ENCODE measurements around the gene TEX13A.

The TEX13A gene

GRCh38 chrX:105219454-105220401, 766 bp downstream of the TEX13A start:
- no peaks in the 10 kb centered on the region for H3K27me3 Mint-ChIP-seq
- CTCF ChIA-PET, result no interaction called here
- no peaks in the 10 kb centered on the region for H3K36me3 Mint-ChIP-seq
- H3K27ac Mint-ChIP-seq, result no peak overlapping the region
- no peaks in the 10 kb centered on the region for H3K4me1 Mint-ChIP-seq
- peaks cover 5% of the 10 kb centered on the region for H3K9me3 Mint-ChIP-seq
- no peak overlapping the region for H3K4me3 Mint-ChIP-seq
- DNase-seq, result no peak

- CTCF ChIA-PET, result no interaction called here
- Mint-ChIP-seq H3K27me3 (no peaks in the 10 kb centered on the region), H3K4me3 (no peak overlapping the region), H3K36me3 (no peaks in the 10 kb centered on the region), H3K27ac (no peak overlapping the region), H3K4me1 (no peaks in the 10 kb centered on the region), H3K9me3 (no peaks in the 10 kb centered on the region)
- no peak for DNase-seq
These were observed 9.4 kb downstream of the TEX13A start for GRCh38 chrX:105211066-105211575.

- CTCF ChIA-PET, result no interaction called here
- no peak for DNase-seq
- Mint-ChIP-seq H3K27ac (no peak overlapping the region), H3K4me3 (no peak overlapping the region), H3K27me3 (no peaks in the 10 kb centered on the region), H3K36me3 (no peaks in the 10 kb centered on the region), H3K4me1 (no peaks in the 10 kb centered on the region), H3K9me3 (no peaks in the 10 kb centered on the region)
These were observed 10.2 kb downstream of the TEX13A start for GRCh38 chrX:105210258-105210657.

- CTCF ChIA-PET, result no interaction called here
- no peak for DNase-seq
- H3K4me3 Mint-ChIP-seq, result no peak overlapping the region
- H3K36me3 Mint-ChIP-seq, result no peaks in the 10 kb centered on the region
- H3K27me3 Mint-ChIP-seq, result no peaks in the 10 kb centered on the region
- H3K9me3 Mint-ChIP-seq, result no peaks in the 10 kb centered on the region
- no peak overlapping the region for H3K27ac Mint-ChIP-seq
- no peaks in the 10 kb centered on the region for H3K4me1 Mint-ChIP-seq
These were observed 11.1 kb downstream of the TEX13A start for GRCh38 chrX:105209406-105209805.

- no peaks in the 10 kb centered on the region for H3K9me3 Mint-ChIP-seq
These were observed 28.6 kb downstream of the TEX13A start for GRCh38 chrX:105191878-105192277.

GRCh38 chrX:105190252-105190853, 30.1 kb downstream of the TEX13A start:
- CTCF ChIA-PET, result interaction anchor here (0.6 to 1.7 kb wide), 2 partner anchors 16 to 34 kb away, joined by 3 to 6 read pairs; no protein-coding TSS in a partner anchor
- H3K4me1 Mint-ChIP-seq, result no peaks in the 10 kb centered on the region
- no peaks in the 10 kb centered on the region for H3K9me3 Mint-ChIP-seq
- no peaks in the 10 kb centered on the region for H3K36me3 Mint-ChIP-seq
- H3K27ac Mint-ChIP-seq, result no peak overlapping the region
- DNase-seq, result no peak
- H3K4me3 Mint-ChIP-seq, result no peak overlapping the region
- no peaks in the 10 kb centered on the region for H3K27me3 Mint-ChIP-seq

More at GRCh38 chrX:105191878-105192277, 28.6 kb downstream of the TEX13A start:
- Mint-ChIP-seq H3K36me3 (no peaks in the 10 kb centered on the region), H3K4me3 (no peak overlapping the region), H3K27me3 (no peaks in the 10 kb centered on the region), H3K4me1 (no peaks in the 10 kb centered on the region), H3K27ac (no peak overlapping the region)
- CTCF ChIA-PET, result no interaction called here
- no peak for DNase-seq

GRCh38 chrX:105189093-105189492, 31.4 kb downstream of the TEX13A start:
- CTCF ChIA-PET, result interaction anchor here (1.7 kb wide), 1 partner anchor 17 kb away, joined by 6 read pairs; no protein-coding TSS in a partner anchor
- H3K4me3 Mint-ChIP-seq, result no peak overlapping the region
- no peaks in the 10 kb centered on the region for H3K9me3 Mint-ChIP-seq
- H3K36me3 Mint-ChIP-seq, result no peaks in the 10 kb centered on the region
- H3K27me3 Mint-ChIP-seq, result no peaks in the 10 kb centered on the region
- no peaks in the 10 kb centered on the region for H3K4me1 Mint-ChIP-seq
- no peak overlapping the region for H3K27ac Mint-ChIP-seq
- no peak for DNase-seq

GRCh38 chrX:105179644-105180043, 40.9 kb downstream of the TEX13A start:
- Mint-ChIP-seq H3K4me1 (no peaks in the 10 kb centered on the region), H3K36me3 (no peaks in the 10 kb centered on the region), H3K4me3 (no peak overlapping the region), H3K27ac (no peak overlapping the region), H3K27me3 (no peaks in the 10 kb centered on the region), H3K9me3 (no peaks in the 10 kb centered on the region)
- no peak for DNase-seq
- CTCF ChIA-PET, result no interaction called here

- CTCF ChIA-PET, result no interaction called here
- H3K4me1 Mint-ChIP-seq, result no peaks in the 10 kb centered on the region
- no peak overlapping the region for H3K27ac Mint-ChIP-seq
- no peak for DNase-seq
- H3K27me3 Mint-ChIP-seq, result no peaks in the 10 kb centered on the region
- H3K4me3 Mint-ChIP-seq, result no peak overlapping the region
- H3K9me3 Mint-ChIP-seq, result no peaks in the 10 kb centered on the region
- H3K36me3 Mint-ChIP-seq, result no peaks in the 10 kb centered on the region
These were observed 47.4 kb downstream of the TEX13A start for GRCh38 chrX:105173071-105173470.

All from activated naive CD4-positive, alpha-beta T cell treated with anti-CD3 and anti-CD28 coated beads, Interleukin-2, amount 10 ng/mL, durations not matched to agents 7 days and 5 days (primary cell).